Tibial nerve (tissue), 4 donors: ENCODE measurements around the gene ARL8B. TPM values are rescaled to one million over a fixed set of nuclear protein-coding genes. Genes with fewer than 3 reads are reported as not detected.
"Not testable (repeated sequence)": the region's sequence is repeated elsewhere in the genome, so short reads cannot be mapped to it uniquely, and the experiment has no call there.

Experiments used
- DNase-seq, 2 donors: peaks; one replicate each; pipeline ENCODE4 v3.0.0-alpha.2; 2019; ENCODE audit warnings: low spot score in 2 of 2
- H3K27ac ChIP-seq, 4 donors: fragments of 200-600 bp; sonication (generic) in 3 of 4; one replicate each; pipeline ENCODE4 v1.5.1; 2017 to 2019; ENCODE audit warnings: mild to moderate bottlenecking in 1 of 4
- H3K27me3 ChIP-seq, 2 donors: fragments of 200-600 bp; sonication (generic) in 1 of 2; one replicate each; pipeline versions ENCODE4 v1.5.1 to v1.6.0; 2017 to 2019
- H3K36me3 ChIP-seq, 3 donors: fragments of 200-600 bp; sonication (generic); one replicate each; pipeline ENCODE4 v1.5.1; 2018 to 2019
- H3K4me1 ChIP-seq, 4 donors: fragments of 200-600 bp; sonication (generic) in 3 of 4; one replicate each; pipeline ENCODE4 v1.5.1; 2017 to 2019
- H3K4me3 ChIP-seq, 4 donors: fragments of 200-600 bp; sonication (generic) in 3 of 4; one replicate each; pipeline ENCODE4 v1.5.1; 2017 to 2019; ENCODE audit warnings: mild to moderate bottlenecking in 1 of 4, moderate library complexity in 1 of 4
- H3K9me3 ChIP-seq, 4 donors: fragments of 200-600 bp; sonication (generic) in 3 of 4; one replicate each; pipeline ENCODE4 v1.5.1; 2017 to 2019
- CTCF ChIP-seq, 5 experiments: fragments of 200-600 bp in 3 of 5; fragments of 450-650 bp in 2 of 5; sonication (generic) in 3 of 5; IDR thresholded peaks; one replicate each; pipeline ENCODE4 v1.5.1; 2016 to 2019; ENCODE audit warnings: antibody characterized with exemption in 5 of 5, mild to moderate bottlenecking in 3 of 5, moderate library complexity in 2 of 5
- EP300 ChIP-seq, 2 donors: sonication (generic); formaldehyde crosslinking; IDR thresholded peaks; one replicate each; pipeline ENCODE4 v1.6.1; 2017; ENCODE audit warnings: antibody characterized with exemption in 2 of 2, mild to moderate bottlenecking in 1 of 2
- POLR2A ChIP-seq, 2 donors: fragments of 450-650 bp; IDR thresholded peaks; one replicate each; pipeline ENCODE4 v1.6.1; 2017; ENCODE audit warnings: antibody characterized with exemption in 2 of 2, mild to moderate bottlenecking in 2 of 2, moderate library complexity in 2 of 2
- WGBS, 2 donors: methylation state at CpG; one replicate each; pipeline ENCODE4 v1.1.5; 2018; 5-methylcytosine and 5-hydroxymethylcytosine counted together
- total RNA-seq, 4 donors: library from RNA; depleted of rRNA; stranded (reverse); fragments of >200 nt; gene quantifications; one replicate each; pipeline ENCODE4 v1.1.0, GENCODE V29; 2016

Gene ARL8B
- total RNA-seq = 10 to 100 TPM; 47.6 to 54.4 (median 49.4) TPM

- WGBS, 2 donors = 0% methylated on average over 23 to 44 of the region's 74 CpGs
- H3K27ac ChIP-seq = peak within 1 kb of the TSS; percentile 76 to 99 (median 94)
- no peaks in the 10 kb centered on the region for H3K9me3 ChIP-seq
- no peaks in the 10 kb centered on the region for H3K36me3 ChIP-seq
- H3K27me3 ChIP-seq = no peaks in the 10 kb centered on the region
- TF ChIP-seq POLR2A (IDR thresholded peaks at IDR 0.05) (peak; percentile 66 to 68), EP300 (IDR thresholded peaks at IDR 0.05) (peak in 1 of 2 donors; percentile 91), CTCF (IDR thresholded peaks at IDR 0.05) (peak; percentile 96 to 98 (median 97))
- DNase-seq = peak; percentile 75 to 81
- H3K4me1 ChIP-seq = peaks cover 0 to 45% (median 17%) of the 10 kb centered on the region in 4 donors
- H3K4me3 ChIP-seq = peak within 1 kb of the TSS; percentile 87 to 100 (median 94)
Measured at GRCh38 chr3:5122030-5122740, at the start of gene ARL8B. Gene ARL8B (plus strand): TSS chr3:5122292. CDS start chr3:5122466, 174 bp downstream.

GRCh38 chr3:5073374-5074085 lies 48.6 kb upstream of the ARL8B start:
- Histone ChIP-seq H3K36me3 (no peaks in the 10 kb centered on the region), H3K27me3 (no peaks in the 10 kb centered on the region), H3K4me3 (no peak overlapping the region), H3K9me3 (no peaks in the 10 kb centered on the region), H3K4me1 (no peaks in the 10 kb centered on the region), H3K27ac (no peak overlapping the region)
- TF ChIP-seq EP300 (IDR thresholded peaks at IDR 0.05) (no peak), CTCF (IDR thresholded peaks at IDR 0.05) (no peak), POLR2A (IDR thresholded peaks at IDR 0.05) (no peak)
- DNase-seq = no peak
- 74 to 80% methylated on average over 4 of the region's 4 CpGs for WGBS, 2 donors

GRCh38 chr3:5078151-5078550 lies 43.9 kb upstream of the ARL8B start:
- Histone ChIP-seq H3K36me3 (no peaks in the 10 kb centered on the region), H3K27me3 (no peaks in the 10 kb centered on the region), H3K4me1 (no peaks in the 10 kb centered on the region), H3K4me3 (no peak overlapping the region), H3K27ac (no peak overlapping the region), H3K9me3 (no peaks in the 10 kb centered on the region)
- 68 to 69% methylated on average over 4 of the region's 4 CpGs for WGBS, 2 donors
- DNase-seq = no peak
- no peak for TF ChIP-seq POLR2A (IDR thresholded peaks at IDR 0.05)

GRCh38 chr3:5079761-5080160 lies 42.3 kb upstream of the ARL8B start:
- 72 to 80% methylated on average over 3 of the region's 3 CpGs for WGBS, 2 donors
- no peak overlapping the region for H3K4me3 ChIP-seq
- H3K36me3 ChIP-seq = no peaks in the 10 kb centered on the region
- H3K27me3 ChIP-seq = no peaks in the 10 kb centered on the region
- TF ChIP-seq EP300 (IDR thresholded peaks at IDR 0.05) (no peak), CTCF (IDR thresholded peaks at IDR 0.05) (no peak), POLR2A (IDR thresholded peaks at IDR 0.05) (no peak)
- no peaks in the 10 kb centered on the region for H3K9me3 ChIP-seq
- no peaks in the 10 kb centered on the region for H3K4me1 ChIP-seq
- no peak for DNase-seq
- no peak overlapping the region for H3K27ac ChIP-seq

GRCh38 chr3:5080779-5081550 lies 41.1 kb upstream of the ARL8B start:
- 88 to 94% methylated on average over 15 of the region's 15 CpGs for WGBS, 2 donors
- H3K36me3 ChIP-seq = no peaks in the 10 kb centered on the region
- H3K27me3 ChIP-seq = no peaks in the 10 kb centered on the region
- H3K9me3 ChIP-seq = no peaks in the 10 kb centered on the region
- DNase-seq = no peak
- H3K4me3 ChIP-seq = no peak overlapping the region
- no peak overlapping the region for H3K27ac ChIP-seq
- H3K4me1 ChIP-seq = no peaks in the 10 kb centered on the region
- no peak for TF ChIP-seq CTCF (IDR thresholded peaks at IDR 0.05)
- no peak for TF ChIP-seq EP300 (IDR thresholded peaks at IDR 0.05)
- TF ChIP-seq POLR2A (IDR thresholded peaks at IDR 0.05) = no peak

GRCh38 chr3:5081973-5082788 lies 39.9 kb upstream of the ARL8B start:
- DNase-seq, H3K9me3 ChIP-seq, H3K4me1 ChIP-seq, H3K27me3 ChIP-seq, H3K27ac ChIP-seq, H3K36me3 ChIP-seq, H3K4me3 ChIP-seq: not testable (repeated sequence)
- 71 to 76% methylated on average over 18 of the region's 18 CpGs for WGBS, 2 donors
